Body of pancreas (tissue), 4 donors: ENCODE data around the gene PROM2.

ENCODE experiments used
- POLR2A ChIP-seq, 3 donors: fragments of 450-650 bp; IDR thresholded peaks; one replicate each; pipeline ENCODE4 v1.6.1; 2016; ENCODE audit warnings: antibody characterized with exemption in 3 of 3, mild to moderate bottlenecking in 2 of 3
- TF ChIP-seq, protein P1 (sequence below), 7 experiments: fragments of 450-650 bp in 4 of 7; fragments of 200-600 bp in 3 of 7; sonication (generic) in 3 of 7; IDR thresholded peaks; one replicate each; pipeline ENCODE4 v1.5.1; 2016 to 2019; ENCODE audit warnings: antibody characterized with exemption in 7 of 7

DNA sequence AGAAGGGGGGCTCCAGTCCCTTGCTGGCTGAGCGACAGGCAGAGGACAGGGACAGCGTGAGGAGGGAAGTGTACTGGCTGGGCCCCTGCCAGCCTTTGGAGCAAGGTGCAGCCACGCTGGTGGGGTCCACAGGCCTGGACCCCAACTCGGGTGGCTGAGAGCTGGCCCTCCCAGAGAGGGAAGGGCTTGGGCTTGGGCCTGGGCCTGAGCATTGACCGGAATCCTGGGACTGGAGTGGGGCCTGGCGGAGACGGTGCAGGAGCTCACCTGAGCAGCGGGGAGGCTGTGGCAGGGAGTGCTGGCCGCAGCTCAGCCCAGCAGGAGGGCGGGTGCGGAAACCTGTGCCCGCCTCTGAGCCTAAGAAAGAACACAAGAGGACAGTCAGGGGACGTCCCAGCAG is 50.8 kb downstream of the PROM2 start:
- TF ChIP-seq POLR2A (IDR thresholded peaks at IDR 0.05): no peak
- TF ChIP-seq, protein P1, sequence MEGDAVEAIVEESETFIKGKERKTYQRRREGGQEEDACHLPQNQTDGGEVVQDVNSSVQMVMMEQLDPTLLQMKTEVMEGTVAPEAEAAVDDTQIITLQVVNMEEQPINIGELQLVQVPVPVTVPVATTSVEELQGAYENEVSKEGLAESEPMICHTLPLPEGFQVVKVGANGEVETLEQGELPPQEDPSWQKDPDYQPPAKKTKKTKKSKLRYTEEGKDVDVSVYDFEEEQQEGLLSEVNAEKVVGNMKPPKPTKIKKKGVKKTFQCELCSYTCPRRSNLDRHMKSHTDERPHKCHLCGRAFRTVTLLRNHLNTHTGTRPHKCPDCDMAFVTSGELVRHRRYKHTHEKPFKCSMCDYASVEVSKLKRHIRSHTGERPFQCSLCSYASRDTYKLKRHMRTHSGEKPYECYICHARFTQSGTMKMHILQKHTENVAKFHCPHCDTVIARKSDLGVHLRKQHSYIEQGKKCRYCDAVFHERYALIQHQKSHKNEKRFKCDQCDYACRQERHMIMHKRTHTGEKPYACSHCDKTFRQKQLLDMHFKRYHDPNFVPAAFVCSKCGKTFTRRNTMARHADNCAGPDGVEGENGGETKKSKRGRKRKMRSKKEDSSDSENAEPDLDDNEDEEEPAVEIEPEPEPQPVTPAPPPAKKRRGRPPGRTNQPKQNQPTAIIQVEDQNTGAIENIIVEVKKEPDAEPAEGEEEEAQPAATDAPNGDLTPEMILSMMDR (IDR thresholded peaks at IDR 0.05): no peak
